GM12878 (cell line): Measurements from ENCODE around the gene DUSP8.

ENCODE experiments used
- NFIC ChIP-seq: IDR thresholded peaks from 2 replicates; pipeline ENCODE4 v1.6.1; 2012; ENCODE audit warnings: low read depth, mild to moderate bottlenecking, inconsistent platforms, low read length, moderate library complexity
- POLR2A ChIP-seq: IDR thresholded peaks from 2 replicates; pipeline ENCODE4 v1.6.1; 2011; ENCODE audit warnings: low read depth, mild to moderate bottlenecking, low read length

DNA sequence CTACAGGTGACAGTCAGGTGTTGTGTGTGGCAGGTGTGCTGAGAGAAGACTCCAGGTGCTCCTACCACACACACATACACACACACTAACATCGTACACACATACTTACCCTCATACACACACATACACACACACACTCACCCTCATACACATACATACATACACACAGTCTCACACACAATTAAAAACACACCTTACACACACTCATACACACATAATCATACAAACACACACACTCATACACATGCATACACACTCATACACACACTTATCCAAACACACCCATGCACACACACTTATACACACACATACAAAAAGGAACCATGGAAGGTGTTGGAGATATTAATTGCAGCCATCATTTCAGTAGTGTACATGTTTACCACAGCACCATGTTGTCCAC is 31.6 kb upstream of the DUSP8 start:
- no peak for TF ChIP-seq POLR2A
- no peak for TF ChIP-seq NFIC
